RWPE2 (cell line): ENCODE results near the gene COX6A2.

ENCODE experiments used
- ATAC-seq: fragments of 200-7000 bp; cut with Tn5 transposase; 3 replicates; pipeline ENCODE4 v1.9.1; 2021; ENCODE audit warnings: low read depth
- DNase-seq: peaks from one replicate; pipeline ENCODE4 v3.0.0-alpha.2; 2020; ENCODE audit warnings: low spot score
- H3K27ac ChIP-seq: fragments of 450-650 bp; 2 replicates; pipeline ENCODE4 v1.5.1; 2017; ENCODE audit warnings: mild to moderate bottlenecking; ENCODE audit not compliant: poor library complexity, severe bottlenecking
- H3K27me3 ChIP-seq: fragments of 250-450 bp; sonication (Bioruptor Pico); 2 replicates; pipeline ENCODE4 v1.5.1; 2021; ENCODE audit warnings: mild to moderate bottlenecking, moderate library complexity; ENCODE audit not compliant: insufficient read depth, poor library complexity, severe bottlenecking
- H3K36me3 ChIP-seq: fragments of 250-450 bp; sonication (Bioruptor Pico); 2 replicates; pipeline ENCODE4 v1.5.1; 2020; ENCODE audit warnings: low read depth, mild to moderate bottlenecking, moderate library complexity
- H3K4me1 ChIP-seq: fragments of 250-450 bp; sonication (Bioruptor Pico); 2 replicates; pipeline ENCODE4 v1.5.1; 2021; ENCODE audit warnings: mild to moderate bottlenecking, moderate library complexity; ENCODE audit not compliant: insufficient read depth, poor library complexity, severe bottlenecking
- H3K4me3 ChIP-seq: fragments of 250-450 bp; sonication (Bioruptor Pico); 2 replicates; pipeline ENCODE4 v1.5.1; 2021; ENCODE audit warnings: mild to moderate bottlenecking, moderate library complexity; ENCODE audit not compliant: severe bottlenecking
- H3K9me3 ChIP-seq: fragments of 250-450 bp; sonication (Bioruptor Pico); 2 replicates; pipeline ENCODE4 v1.5.1; 2021; ENCODE audit warnings: mild to moderate bottlenecking, moderate library complexity; ENCODE audit not compliant: severe bottlenecking
- TF ChIP-seq, protein P1 (sequence below): fragments of 450-650 bp; IDR thresholded peaks from one replicate; pipeline ENCODE4 v1.5.1; 2017; ENCODE audit warnings: mild to moderate bottlenecking, moderate library complexity; ENCODE audit not compliant: poor library complexity, severe bottlenecking

COX6A2 gene

DNA sequence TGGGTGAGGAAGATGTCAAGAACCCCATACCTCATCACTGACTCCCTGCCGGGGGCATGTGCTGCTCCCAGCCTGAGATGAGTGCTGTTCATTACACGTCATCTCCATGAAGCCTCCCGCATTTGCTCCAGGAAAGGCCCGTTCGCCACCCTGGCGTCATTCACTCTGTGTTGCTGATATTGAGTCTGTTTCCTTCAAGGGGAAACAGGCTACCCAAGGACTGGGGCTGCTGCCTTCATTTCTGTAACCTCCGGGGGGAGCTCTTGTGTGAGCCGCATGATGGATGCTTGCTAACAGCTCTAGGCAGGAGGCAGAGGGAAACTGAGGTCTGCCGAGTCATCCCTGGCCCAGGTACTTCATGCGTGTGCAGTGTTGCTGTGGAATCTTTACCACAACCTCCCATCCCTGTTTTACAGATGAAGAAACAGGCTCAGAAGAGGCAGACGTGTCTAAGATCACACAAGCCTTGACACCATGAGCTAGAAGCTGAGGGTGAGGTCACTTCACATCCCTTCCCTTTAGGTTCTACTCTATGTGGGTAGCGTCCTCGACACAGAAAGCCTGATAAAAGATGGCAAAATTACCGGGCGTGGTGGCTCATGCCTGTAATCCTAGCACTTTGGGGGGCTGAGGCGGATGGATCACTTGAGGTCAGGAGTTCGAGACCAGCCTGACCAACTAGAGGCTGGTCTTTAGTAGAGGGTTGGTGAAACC lies 27.6 kb upstream of the COX6A2 start:
- DNase-seq (no peak), ATAC-seq (no peak)
- Histone ChIP-seq H3K4me1 (peaks cover 44% of the 10 kb centered on the region), H3K4me3 (no peak overlapping the region), H3K27ac (peak overlapping the region; percentile 86), H3K36me3 (peaks cover 9% of the 10 kb centered on the region; the same call in 1 of the 2 replicates), H3K9me3 (no peaks in the 10 kb centered on the region), H3K27me3 (no peaks in the 10 kb centered on the region)
- TF ChIP-seq, protein P1, sequence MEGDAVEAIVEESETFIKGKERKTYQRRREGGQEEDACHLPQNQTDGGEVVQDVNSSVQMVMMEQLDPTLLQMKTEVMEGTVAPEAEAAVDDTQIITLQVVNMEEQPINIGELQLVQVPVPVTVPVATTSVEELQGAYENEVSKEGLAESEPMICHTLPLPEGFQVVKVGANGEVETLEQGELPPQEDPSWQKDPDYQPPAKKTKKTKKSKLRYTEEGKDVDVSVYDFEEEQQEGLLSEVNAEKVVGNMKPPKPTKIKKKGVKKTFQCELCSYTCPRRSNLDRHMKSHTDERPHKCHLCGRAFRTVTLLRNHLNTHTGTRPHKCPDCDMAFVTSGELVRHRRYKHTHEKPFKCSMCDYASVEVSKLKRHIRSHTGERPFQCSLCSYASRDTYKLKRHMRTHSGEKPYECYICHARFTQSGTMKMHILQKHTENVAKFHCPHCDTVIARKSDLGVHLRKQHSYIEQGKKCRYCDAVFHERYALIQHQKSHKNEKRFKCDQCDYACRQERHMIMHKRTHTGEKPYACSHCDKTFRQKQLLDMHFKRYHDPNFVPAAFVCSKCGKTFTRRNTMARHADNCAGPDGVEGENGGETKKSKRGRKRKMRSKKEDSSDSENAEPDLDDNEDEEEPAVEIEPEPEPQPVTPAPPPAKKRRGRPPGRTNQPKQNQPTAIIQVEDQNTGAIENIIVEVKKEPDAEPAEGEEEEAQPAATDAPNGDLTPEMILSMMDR = peak; percentile 25

DNA sequence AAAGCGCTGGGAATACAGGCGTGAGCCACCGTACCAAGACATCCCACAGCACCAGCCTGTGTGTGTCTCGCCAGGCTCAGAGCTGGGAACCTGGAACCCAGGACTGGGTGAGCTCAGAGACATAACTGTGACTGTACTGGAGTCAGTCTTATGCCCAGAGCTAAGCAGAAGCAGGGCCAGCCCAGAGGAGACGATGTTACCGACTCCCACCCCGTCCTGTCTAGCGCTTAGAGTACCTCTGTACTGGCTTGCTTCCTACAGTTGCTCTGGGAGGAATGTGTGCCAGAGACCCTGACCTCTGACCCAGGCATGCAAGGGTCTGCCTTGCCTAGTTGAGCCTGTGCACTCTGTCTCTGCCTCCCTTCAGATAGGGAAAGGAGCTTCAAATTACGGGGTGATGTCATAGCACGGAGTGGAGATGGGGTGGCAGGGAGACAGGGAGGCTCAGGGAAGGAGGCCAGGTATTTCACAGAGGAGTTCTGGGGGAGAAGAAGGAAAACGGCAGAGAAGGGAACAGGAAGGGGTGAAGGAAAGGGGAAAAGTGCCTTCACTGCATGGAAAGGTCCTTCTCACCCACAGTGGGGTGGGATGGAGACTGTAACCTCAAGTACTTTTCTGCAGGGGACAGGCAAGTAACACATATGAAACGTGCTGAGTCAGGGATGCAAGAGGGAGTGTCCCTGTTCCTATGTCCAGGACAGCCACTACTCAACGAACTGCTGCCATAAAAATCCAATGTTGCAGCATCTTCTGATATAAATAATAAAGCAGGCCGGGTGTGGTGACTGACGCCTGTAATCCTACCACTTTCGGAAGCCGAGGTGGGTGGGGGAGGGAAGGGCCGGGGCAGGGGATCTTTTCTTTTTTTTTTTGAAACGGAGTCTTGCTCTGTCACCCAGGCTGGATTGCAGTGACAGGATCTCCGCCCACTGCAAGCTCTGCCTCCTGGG lies 25.4 kb upstream of the COX6A2 start:
- Histone ChIP-seq H3K27me3 (no peaks in the 10 kb centered on the region), H3K4me1 (peaks cover 37% of the 10 kb centered on the region), H3K36me3 (peaks cover 9% of the 10 kb centered on the region; the same call in 1 of the 2 replicates), H3K9me3 (no peaks in the 10 kb centered on the region), H3K4me3 (no peak overlapping the region), H3K27ac (peak overlapping the region; percentile 86)
- TF ChIP-seq, protein P1 = no peak
- peak; percentile 68 for DNase-seq
- peak; percentile 33 for ATAC-seq

DNA sequence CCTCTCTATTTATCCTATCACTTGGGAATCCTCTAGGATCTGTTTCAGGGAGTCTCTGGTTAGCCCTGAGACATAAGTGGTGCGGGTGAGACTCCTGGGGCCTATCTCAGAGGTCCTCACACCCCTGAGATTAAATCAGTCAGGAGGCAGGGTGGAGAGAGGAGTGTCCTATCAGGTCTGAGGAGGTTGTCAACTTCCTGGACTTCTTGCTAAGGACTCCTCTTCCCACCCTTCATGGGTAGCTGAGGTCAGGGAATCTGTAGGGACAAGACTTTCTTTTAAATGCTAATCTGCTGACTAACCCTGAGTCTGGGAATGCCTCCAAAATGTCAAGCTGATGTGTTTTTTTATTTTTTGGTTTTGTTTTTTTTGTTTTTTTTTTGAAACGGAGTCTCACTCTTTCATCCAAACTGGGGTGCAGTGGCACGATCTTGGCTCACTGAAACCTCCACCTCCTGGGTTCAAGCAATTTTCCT lies 24.5 kb upstream of the COX6A2 start:
- Histone ChIP-seq H3K9me3 (no peaks in the 10 kb centered on the region), H3K36me3 (peaks cover 9% of the 10 kb centered on the region; the same call in 1 of the 2 replicates), H3K4me3 (no peak overlapping the region), H3K27ac (peak overlapping the region; percentile 86), H3K27me3 (no peaks in the 10 kb centered on the region), H3K4me1 (peaks cover 37% of the 10 kb centered on the region)
- peak; percentile 66 for ATAC-seq
- TF ChIP-seq, protein P1 = no peak
- DNase-seq = no peak

DNA sequence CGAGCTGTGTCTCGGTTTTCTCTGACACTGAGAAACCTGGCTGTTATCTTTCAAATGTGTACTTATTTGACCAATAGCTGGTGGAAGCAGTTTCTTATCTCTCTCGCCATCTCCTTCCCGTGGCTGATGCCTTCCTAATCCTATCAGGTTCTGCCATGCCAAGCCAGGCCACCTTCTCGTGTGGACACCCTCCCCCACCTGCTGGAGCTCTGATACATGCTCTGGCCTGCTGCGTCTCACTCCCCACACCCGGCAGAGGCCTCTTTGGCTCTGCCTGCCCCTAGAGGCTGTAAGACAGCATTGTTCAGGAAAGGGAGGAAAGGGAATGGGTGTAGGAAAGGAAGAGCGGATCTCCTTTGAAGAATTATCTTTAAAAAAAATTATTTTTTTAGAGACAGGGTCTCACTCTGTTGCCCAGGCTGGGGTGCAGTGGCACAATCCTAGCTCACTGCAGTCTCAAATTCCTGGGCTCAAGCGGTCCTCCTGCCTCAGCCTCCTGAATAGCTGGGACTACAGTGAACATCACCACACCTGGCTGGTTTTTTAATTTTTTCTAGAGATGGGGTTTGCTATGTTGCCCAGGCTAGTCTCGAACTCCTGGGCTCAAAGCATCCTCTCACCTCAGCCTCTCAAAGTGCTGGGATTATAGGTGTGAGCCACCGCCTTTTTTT lies 23.7 kb upstream of the COX6A2 start:
- Histone ChIP-seq H3K36me3 (peaks cover under 1% of the 10 kb centered on the region; the same call in 1 of the 2 replicates), H3K27me3 (no peaks in the 10 kb centered on the region), H3K4me1 (peaks cover 37% of the 10 kb centered on the region), H3K27ac (peak overlapping the region; percentile 86), H3K9me3 (no peaks in the 10 kb centered on the region), H3K4me3 (no peak overlapping the region)
- peak; percentile 81 for DNase-seq
- peak; percentile 78 for ATAC-seq
- TF ChIP-seq, protein P1 = peak; percentile 75
